ENCODE measurements around the gene PPM1D.

Gene PPM1D

DNA sequence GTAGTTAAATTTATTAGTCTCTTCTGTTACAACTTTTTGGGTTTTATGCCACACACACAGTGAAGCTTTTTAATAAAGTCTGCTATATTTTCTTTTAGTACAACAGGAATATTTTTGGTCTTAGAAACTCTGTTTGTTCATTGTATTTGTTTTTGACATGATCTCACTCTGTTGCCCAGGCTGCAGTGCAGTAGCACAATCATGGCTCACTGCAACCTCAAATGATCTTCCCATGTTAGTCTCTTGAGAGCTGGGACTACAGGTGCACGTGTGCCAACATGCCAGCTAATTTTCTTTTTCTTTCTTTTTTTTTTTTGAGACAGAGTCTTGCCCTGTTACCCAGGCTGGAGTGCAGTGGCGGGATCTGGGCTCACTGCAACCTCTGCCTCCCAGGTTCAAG lies 27.1 kb downstream of the PPM1D start:
- H3K9me3 ChIP-seq = no peaks in the 10 kb centered on the region
- peaks cover 7 to 18% (median 15%) of the 10 kb centered on the region in 3 donors for H3K36me3 ChIP-seq
- no peaks in the 10 kb centered on the region for H3K27me3 ChIP-seq
- TF ChIP-seq, protein P1, sequence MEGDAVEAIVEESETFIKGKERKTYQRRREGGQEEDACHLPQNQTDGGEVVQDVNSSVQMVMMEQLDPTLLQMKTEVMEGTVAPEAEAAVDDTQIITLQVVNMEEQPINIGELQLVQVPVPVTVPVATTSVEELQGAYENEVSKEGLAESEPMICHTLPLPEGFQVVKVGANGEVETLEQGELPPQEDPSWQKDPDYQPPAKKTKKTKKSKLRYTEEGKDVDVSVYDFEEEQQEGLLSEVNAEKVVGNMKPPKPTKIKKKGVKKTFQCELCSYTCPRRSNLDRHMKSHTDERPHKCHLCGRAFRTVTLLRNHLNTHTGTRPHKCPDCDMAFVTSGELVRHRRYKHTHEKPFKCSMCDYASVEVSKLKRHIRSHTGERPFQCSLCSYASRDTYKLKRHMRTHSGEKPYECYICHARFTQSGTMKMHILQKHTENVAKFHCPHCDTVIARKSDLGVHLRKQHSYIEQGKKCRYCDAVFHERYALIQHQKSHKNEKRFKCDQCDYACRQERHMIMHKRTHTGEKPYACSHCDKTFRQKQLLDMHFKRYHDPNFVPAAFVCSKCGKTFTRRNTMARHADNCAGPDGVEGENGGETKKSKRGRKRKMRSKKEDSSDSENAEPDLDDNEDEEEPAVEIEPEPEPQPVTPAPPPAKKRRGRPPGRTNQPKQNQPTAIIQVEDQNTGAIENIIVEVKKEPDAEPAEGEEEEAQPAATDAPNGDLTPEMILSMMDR (IDR thresholded peaks at IDR 0.05) = no peak
- no peak overlapping the region for H3K27ac ChIP-seq
- peaks cover 0 to 15% (median 0%) of the 10 kb centered on the region in 4 donors for H3K4me1 ChIP-seq
- DNase-seq = no peak
- intact Hi-C loops (cut with DNase I; ENCODE audit: low total_unique reads) = no loop called here
- no peak overlapping the region for H3K4me3 ChIP-seq

DNA sequence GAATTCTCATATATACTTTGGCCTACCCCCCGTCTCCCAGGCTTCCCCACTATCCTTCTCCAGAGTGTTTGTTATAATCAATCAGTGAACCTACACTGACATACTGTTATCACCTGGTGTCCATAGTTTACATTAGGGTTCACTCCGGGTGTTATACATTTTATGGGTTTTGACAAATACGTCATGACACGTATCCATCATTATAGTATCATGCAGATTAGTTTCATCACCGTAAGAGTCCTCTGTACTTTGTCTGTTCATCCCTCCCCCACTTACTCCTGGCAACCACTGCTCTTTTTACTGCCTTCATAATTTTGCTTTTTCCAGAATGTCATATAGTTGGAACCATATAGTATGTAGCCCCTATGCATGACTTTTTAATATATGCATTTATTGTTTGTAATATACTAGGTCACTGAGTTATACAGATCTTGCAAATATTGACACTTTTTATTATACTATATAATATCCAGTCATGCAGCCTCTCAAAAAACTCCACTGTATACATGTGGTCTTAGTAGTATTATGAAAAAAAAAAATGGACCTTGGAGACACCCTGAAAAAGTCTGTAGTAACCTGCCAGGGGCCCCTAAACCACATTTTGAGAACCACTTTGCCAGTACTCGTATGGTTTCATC lies 28.4 kb downstream of the PPM1D start:
- intact Hi-C loops (cut with DNase I; ENCODE audit: low total_unique reads) = no loop called here
- peaks cover 7 to 24% (median 18%) of the 10 kb centered on the region in 3 donors for H3K36me3 ChIP-seq

DNA sequence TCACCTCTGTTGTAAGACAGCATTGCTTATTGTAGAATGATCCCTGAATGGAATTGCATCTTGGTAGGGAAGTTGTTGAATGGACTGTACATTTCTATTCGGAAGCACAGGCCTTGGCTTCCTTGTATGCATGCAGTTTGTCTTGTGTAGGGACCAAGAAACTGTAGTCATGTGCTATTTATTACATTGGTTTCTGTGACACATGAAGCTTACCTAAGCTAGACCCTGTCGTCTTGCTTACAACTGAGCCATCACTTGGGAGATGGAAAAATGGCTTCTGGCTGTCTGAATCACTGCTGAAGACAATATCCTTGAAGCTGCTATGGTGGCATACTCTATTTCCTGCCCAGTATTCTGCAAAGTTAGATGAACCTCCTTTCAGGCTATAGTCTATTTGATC lies 29.1 kb downstream of the PPM1D start:
- H3K36me3 ChIP-seq = peaks cover 11 to 26% (median 18%) of the 10 kb centered on the region in 3 donors
- peaks cover 0 to 15% (median 0%) of the 10 kb centered on the region in 4 donors for H3K4me1 ChIP-seq
- intact Hi-C loops (cut with DNase I; ENCODE audit: low total_unique reads) = no loop called here
- H3K4me3 ChIP-seq = no peak overlapping the region
- no peaks in the 10 kb centered on the region for H3K9me3 ChIP-seq
- TF ChIP-seq, protein P1 (IDR thresholded peaks at IDR 0.05) = no peak
- DNase-seq = no peak
- no peak overlapping the region for H3K27ac ChIP-seq
- no peaks in the 10 kb centered on the region for H3K27me3 ChIP-seq

More for the DNA sequence above, 28.4 kb downstream of the PPM1D start:
- TF ChIP-seq, protein P1 (IDR thresholded peaks at IDR 0.05) = no peak
- Histone ChIP-seq H3K27me3 (no peaks in the 10 kb centered on the region), H3K4me1 (peaks cover 0 to 15% (median 0%) of the 10 kb centered on the region in 4 donors), H3K4me3 (no peak overlapping the region), H3K27ac (no peak overlapping the region), H3K9me3 (no peaks in the 10 kb centered on the region)
- no peak for DNase-seq

DNA sequence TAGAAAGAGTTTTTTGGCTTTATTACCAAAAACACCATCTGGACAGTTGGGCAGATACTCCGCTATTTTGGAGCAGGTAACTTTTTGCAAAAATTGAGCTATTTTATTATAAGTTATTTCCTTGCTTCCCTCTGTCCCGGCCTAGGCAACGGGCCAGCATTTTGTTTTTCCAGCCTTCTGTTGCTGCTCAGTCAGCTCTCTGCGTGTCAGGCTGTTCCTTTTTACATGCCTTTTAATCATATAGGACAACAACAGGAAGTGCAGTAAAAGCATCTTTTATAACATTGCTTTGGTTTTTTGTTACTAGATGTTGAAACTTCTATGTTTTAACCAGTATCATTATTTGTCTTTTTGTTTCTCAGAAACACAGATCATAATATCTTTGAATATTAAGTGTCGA lies 30.4 kb downstream of the PPM1D start:
- H3K9me3 ChIP-seq = no peaks in the 10 kb centered on the region
- peaks cover 16 to 27% (median 17%) of the 10 kb centered on the region in 3 donors for H3K36me3 ChIP-seq
- no peaks in the 10 kb centered on the region for H3K27me3 ChIP-seq
- TF ChIP-seq, protein P1 (IDR thresholded peaks at IDR 0.05) = no peak
- intact Hi-C loops (cut with DNase I; ENCODE audit: low total_unique reads) = no loop called here
- no peak overlapping the region for H3K4me3 ChIP-seq
- H3K4me1 ChIP-seq = peaks cover 0 to 15% (median 0%) of the 10 kb centered on the region in 4 donors
- peak overlapping the region in 1 of 2 donors; percentile 6 for H3K27ac ChIP-seq
- peak in 1 of 2 donors; percentile 40 for DNase-seq

DNA sequence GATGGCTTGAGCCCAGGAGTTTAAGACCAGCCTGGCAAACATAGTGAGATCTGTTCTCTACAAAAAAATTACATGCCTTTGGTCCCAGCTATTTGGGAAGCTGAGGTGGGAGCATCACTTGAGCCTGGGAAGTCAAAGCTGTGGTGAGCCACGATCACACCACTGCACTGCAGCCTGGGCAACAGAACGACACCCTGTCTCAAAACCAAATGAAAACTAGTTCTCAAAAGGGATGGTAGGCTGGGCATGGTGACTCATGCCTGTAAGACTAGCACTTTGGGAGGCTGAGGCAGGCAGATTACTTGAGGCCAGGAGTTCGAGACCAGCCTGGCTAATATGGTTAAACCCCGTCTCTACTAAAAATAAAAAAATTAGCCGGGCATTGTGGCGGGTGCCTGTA lies 31.1 kb downstream of the PPM1D start:
- Histone ChIP-seq H3K4me3 (no peak overlapping the region), H3K27me3 (no peaks in the 10 kb centered on the region), H3K36me3 (peaks cover 17 to 30% (median 24%) of the 10 kb centered on the region in 3 donors), H3K9me3 (no peaks in the 10 kb centered on the region), H3K4me1 (peaks cover 0 to 15% (median 0%) of the 10 kb centered on the region in 4 donors), H3K27ac (peak overlapping the region in 1 of 2 donors; percentile 6)
- DNase-seq = no peak
- intact Hi-C loops (cut with DNase I; ENCODE audit: low total_unique reads) = no loop called here
- TF ChIP-seq, protein P1 (IDR thresholded peaks at IDR 0.05) = no peak
